Germinal center (tissue), 1 donor: ENCODE measurements around the gene EOGT.
A peak's percentile ranks its signal among the peaks of the same experiment; 100 is the strongest.

Source experiments
- DNase-seq: peaks from one replicate; pipeline ENCODE4 v3.0.0; 2012; ENCODE audit warnings: mixed read lengths, low spot score

Gene EOGT

DNA sequence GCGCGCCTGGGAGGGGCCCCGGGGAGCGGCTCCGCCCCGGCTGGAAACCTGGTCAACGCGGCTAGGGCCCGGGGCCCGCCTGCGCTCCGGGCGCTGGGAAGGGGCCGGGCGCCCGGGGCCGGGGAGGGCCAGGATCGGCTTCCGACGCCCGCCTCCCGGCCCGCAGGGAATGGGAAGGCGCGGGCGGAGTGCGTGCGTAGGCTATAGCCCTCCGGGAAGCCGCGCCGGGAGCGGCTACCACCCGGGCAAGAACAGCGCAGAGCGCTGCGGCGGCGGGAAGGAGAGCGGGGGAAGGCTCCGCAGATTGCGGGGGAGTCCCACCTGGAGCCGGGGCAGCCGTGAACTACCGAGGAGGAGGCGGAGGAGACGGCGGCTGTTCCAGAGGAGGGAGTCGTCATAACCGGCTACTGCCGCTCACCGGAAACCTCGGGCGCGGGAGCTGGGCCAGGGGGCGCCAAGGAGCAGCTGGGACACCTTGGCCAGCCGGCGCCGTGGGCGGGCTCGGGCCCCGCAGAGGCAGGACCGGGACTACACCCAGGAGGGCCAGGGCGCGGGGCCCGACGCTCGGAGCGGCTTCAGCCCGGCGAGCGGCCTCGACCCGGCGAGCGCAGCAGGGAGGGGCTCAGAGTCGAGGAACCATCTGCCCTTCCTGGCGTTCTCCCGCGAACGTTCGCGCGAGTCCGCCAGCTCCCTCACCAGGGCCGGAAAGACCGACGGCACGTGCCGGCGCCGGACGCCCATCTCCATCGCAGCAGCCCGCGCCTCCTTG, at the start of gene EOGT:
Gene EOGT (minus strand): TSS at position 432 of the 769 bp plus-strand sequence. CDS start 3,838 bp downstream, outside the sequence.
- peak; percentile 79 for DNase-seq

DNA sequence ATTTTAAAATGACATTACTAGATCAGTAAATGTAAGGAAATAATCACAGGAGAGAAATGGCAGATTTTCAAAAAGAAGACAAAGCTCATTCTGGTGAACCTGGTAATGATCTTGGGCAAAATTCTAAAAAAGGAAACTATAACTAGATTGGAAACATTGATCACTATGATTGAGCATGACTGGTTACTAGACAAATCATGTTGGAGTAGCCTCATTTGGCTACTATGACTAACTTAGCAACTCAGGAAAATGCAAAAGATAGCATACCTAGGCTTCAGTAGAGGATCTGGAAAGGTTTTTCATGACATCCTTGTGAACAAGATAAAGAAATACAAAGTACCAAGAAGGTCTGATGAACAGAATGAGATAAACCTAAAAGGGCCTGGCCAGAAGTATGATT, 46.2 kb upstream of the EOGT start:
- DNase-seq: no peak

DNA sequence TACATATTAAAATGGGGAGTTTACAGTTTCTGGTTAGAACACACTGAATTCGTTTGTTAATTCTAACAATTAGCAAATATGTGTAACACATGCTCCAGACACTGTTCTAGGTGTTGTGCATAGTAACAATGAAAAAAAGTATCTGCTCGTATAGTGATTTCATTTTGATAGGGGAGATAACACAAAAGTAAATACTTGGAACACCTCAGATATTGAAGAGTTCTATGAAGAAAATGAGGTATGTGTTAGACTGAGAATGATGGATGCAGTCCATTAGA, 45.4 kb upstream of the EOGT start:
- no peak for DNase-seq

DNA sequence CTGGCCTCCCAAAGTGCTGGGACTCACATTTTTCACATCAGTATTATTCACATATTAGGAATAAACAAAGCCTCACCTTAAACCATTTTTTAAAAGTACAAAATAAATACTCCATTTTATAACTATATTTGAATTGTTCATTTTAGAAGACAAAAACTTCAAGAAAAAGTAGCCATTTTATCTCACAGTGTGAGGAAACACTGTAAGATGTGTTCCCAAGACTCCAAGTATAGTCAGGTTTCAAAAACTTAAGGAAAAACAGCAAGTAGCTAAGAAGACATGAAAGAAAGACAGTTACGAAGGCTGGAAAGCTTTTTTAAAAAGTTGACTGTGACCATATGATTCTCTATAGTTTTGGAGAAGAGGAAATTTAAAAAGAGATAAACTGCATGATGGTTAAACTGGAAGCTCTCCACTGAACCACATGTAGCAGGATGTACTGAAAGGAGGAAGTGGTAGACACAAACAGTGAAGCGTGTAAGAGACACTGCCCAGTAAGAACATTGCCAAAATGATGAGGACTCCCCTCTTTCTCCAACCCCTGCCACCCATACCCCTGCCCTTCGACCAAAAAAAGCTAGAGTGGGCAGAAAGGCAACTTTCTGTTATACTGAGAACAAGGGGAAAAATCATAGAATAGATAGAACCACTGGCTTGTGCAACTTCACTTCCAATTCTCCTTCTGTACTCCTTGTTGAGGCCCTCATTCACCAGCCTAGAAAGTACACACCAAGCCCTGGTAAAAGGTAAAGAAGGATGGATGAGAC, 44.9 kb upstream of the EOGT start:
- peak; percentile 25 for DNase-seq

DNA sequence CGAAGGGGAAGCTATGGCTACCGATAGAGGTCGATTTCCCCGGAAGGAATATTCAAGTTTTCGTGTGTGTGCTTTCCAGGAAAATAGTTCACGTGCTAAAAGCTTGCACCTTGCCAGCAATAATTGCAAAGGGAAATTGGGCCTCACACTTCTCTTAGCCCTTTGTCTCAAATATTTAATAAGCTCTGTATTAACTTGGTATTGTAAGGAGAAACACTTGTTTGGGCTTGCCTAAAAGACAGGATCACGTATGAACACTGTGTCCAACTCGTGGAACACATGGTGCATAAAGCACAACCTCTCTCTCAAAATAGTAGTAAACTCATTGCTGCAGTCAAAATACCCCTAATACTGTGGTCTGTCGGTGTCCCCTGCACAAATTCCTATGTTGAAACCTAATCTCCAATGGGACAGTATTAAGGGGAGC, 39.0 kb upstream of the EOGT start:
- DNase-seq: no peak

DNA sequence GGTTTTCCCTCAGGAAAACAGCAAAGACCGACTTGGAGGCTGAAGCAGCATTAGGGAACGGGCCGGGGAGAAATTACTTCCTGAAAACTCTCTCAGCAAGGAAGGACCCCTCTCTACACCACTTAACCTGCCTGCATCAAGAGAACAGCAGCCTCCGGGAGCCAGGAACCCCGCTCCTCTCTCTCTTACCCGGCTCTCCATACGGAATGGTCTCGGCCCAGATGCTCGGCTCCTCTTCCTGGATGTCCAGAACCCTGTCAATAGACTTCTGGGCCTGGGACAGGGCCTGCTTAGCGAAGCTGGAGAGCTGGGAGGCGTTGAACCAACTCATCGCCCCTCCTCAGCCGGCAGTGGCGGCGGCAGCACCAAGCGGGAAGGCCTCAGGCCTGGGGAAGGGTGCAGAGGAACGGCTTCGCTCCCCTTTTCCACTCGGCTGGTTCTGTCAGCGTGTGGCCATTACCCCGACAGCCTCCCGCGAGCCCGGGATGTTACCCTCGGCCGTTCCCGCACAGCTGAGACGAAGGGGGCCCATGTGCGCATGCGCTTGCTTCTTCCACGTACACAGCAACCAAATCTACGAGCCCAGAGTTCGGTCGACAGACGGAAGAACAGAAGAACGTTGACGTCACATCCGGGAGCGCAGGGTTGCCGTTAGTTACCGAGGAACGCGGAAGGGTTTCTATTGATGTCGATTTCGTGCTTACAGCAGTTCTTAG, 38.4 kb upstream of the EOGT start, which contains the start of gene TMF1:
Gene TMF1 (minus strand): TSS at position 578 of the 716 bp plus-strand sequence. CDS start 247 bp downstream, at position 331.
- peak; percentile 95 for DNase-seq

DNA sequence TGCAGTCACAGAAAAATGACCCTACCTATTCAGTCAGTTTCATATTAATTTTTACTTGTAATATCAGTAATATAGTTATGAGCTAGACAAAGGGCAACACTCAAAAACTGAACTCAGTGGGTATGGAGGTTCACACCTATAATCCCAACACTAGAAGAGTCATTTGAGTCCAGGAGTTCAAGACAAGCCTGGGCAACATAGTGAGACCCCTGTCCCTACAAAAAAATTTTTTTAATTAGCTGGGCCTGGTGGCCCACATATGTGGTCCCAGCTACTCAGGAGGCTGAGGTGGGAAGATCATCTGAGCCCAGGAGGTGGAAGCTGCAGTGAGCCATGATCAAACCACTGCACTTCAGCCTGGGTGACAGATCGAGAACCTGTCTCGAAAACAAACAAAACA, 35.5 kb upstream of the EOGT start:
- DNase-seq: no peak

DNA sequence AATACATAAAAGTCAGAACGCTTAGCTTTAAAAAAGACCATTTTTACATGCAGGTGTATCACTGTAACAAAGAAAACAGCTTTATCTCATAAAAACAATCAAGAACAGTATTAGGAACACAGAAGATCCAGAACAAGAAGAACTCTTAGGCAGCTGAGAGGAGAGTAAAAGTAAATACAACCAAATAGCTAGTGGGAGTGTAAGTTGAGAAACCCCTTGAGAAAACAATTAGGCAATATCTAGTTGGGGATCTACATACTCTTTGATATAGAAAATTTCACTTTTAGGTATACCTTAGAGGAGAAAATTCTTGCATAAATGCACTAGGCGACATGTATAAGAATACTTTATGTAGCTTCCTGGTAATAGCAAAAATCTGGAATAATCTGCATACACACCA, 31.1 kb upstream of the EOGT start:
- no peak for DNase-seq

DNA sequence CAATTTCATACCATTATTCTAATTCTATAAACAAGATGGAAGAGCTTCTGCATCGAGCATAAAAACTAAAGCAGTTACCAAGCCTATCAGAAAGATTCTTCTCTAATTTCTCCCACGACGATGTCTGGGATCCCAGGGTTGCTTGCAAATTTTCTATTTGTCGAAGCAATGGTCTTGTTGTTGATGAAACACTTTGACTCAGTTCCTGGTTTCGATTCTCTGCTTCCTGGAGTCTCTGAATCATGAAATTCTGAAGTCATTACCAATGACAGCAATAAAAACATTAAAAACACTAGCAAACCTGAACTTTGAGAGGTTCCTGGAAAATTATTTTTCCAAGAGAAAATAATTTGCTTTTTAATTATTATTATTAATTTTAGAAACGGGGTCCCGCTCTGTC, 20.0 kb upstream of the EOGT start:
- DNase-seq: no peak

DNA sequence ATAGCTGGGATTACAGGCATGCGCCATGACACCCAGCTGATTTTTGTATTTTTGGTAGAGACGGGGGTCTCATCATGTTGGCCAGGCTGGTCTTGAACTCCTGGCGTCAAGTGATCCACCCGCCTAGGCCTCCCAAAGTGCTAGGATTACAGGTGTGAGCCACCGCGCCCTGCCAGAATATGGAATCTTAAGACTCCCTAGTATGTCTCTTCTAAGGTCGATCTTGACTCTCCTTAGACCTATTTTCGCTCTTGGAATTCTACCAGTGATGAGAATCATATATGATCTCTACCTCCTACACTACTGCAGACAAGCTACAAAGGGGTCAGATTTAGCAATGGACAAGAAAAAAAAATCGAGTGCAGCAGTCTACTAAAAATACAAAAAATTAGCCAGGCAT, 19.3 kb upstream of the EOGT start:
- DNase-seq: no peak

DNA sequence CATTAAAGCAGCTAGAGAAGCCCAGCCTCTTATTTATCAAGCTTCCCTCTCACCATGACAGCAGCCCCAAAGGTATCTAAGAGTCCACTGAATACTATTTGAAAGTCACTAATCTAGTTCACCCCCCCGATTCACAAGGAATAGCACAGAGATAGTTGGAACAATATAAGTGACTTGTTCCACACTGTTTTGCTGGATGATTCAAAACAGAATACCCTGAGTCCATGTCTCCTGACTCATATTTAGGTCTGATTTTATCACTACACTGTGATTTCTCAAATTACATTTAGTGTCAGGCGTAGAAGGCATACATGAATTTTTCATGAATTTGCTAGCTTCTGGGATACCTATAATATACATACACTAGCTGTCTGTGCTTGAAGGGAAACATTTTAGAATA, 18.7 kb upstream of the EOGT start:
- DNase-seq: no peak

DNA sequence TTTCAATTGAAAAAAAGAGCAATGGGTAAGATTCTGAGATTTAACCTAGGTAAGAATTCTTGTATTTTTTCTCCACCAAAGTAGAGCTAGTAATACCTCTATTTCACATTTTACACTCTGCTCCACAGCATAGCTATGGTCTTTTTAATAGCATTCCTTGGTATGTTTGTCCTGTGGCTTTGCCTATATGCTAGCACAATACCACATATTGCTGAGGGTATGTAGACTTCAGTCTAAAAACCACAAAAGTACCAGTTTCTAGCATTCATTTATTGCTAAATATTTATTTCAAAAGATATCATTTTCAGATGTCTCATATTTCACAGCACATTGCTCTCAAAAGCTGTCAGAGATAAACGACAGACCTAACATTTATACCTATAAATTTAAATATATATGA, 18.2 kb upstream of the EOGT start:
- no peak for DNase-seq

DNA sequence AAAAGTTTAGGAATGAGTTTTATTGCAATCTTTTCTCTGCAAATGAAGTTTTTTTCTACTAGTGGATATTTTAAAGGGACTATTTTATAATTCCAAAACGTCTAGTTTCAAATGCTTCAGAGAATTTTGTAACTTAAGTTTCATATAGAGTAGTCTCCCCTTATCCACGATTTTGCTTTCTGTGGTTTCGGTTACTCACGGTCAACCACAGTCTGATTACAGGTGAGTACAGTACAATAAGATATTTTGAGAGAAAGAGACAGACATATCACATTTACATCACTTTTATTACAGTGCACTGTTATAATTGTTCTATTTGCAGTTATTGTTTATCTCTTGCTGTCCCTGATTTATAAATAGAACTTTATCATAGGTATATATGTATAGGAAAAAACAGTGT, 7.4 kb upstream of the EOGT start:
- no peak for DNase-seq

DNA sequence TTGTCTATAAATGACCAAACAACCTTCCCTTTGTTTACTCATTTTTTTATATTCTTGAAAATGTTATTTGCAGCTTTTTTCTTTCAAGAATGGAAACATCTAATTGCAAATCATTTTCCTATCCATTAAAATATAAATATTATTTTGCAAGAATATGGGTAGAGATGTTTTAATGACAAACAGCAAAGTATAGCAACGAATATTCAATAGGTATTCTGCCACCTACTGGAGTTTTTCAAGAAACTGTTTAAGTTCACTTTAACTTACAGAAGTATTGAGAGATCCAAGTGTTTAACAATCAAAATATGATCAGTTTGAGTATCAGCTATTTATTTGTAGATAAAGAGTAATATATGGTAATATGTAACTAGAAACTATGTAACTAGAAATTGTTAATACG, 6.9 kb upstream of the EOGT start:
- no peak for DNase-seq

DNA sequence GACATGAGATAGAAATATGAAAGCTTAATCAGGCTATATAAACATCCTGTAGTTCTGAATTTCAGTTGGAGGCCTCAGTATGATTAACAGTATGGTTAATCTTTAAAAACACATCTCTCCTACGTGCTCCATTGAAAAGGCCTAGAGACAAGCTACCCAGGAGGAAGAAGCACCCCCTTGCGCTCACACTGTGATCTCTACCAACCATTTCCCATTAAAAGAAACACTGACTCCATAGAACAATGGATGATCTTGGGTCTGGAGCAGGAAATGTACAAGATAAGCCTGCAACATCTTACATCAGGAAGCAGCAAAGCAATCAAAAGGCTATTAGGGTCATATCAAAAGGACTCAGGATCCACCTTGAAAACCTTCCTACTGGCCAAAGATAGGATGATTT, 3.4 kb upstream of the EOGT start:
- DNase-seq: no peak

DNA sequence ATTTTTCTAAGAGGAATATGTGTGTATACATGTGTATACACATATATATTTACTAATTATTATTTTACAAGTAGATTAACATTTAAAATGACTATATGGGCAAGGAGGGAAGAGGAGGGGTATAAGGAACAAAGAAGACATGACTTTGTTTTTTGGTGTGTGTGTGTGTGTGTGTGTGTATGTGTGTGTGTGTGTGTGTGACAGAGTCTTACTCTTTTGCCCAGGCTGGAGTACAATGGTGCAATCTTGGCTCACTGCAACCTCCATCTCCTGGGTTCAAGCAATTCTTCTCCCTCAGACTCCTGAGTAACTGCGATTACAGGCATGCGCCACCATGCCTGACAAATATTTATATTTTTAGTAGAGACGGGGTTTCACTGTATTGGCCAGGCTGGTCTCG, 2.6 kb upstream of the EOGT start:
- DNase-seq: no peak

DNA sequence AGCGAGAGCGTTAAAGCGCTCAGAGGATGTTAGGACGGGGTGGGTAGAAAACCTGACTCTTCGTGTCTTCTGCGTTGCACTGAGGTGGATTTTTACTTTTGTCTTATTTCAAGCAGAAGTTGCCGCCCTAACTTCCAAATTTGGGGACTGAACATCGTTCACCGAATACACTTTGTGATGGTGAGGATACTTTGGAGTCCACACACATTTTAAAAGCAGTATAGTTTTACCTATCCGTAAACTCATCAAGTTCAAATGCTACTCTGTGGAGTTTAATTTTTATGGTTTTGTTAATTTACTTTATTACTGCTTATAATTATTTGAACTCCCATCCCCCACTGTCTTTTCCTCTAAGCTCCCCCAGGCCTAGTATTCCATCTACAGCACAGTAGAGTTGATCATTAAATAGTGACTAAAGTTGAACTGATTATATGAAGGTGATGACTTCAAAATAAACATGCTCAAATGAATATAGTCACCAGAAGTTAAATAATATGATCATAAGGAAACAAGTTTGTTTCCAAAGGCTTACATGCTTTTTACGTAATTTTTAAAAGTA, 617 bp upstream of the EOGT start:
- no peak for DNase-seq

DNA sequence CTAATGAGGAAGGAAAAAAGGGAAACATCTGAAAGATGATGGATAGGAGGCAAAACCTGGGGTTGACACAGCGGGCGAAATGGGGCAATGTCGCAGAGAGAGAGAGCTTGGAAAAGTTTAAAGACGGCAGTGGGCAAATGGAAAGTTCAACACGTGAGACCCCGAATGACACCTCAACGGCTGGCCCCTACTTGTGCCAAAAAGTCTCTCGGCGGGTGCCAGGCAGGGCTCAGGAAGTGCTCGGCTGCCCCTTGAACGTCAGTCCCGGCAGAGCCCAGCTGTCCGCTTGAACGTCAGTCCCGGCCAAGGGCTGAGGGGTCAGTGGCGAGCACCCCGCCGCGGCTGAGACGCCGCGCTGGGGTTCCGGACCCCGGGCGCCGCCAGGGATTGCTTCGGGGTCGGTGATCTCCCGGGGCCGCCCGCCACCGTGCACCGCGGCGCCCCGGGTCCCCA, 658 bp downstream of the EOGT start:
- DNase-seq: peak; percentile 63

DNA sequence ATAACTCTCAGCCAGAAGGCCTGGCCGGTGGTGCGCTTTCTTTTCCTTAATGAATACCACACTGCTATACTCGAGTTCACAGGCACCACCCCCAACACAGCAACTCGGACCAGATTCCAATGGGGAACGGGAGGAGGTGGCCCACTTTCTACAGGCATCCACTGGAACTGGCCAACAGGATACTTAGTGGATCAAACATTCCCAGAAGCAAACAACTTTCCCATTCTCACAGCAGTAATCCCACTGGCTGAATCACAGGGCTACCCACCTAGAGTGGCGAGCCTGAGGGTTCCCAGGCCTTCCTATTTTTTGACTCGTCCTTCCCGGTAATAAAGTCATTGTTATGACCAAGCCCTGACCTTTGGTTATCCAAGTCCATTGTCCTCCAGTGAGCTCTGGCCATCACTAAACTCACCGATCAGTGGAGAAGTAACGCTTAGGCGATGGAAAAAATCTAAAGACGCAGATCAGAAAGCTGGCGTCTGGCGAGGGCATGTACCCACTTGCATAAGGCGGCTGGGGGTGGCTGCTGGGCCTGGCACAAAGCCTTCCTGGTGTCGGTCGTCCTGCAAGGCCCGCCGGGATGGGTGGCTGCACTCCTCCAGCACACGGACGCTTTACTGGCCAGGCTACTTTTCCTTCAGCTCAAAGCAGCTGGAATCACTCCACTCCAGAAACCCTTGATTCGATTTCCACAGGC, 1.2 kb downstream of the EOGT start:
- DNase-seq: no peak

DNA sequence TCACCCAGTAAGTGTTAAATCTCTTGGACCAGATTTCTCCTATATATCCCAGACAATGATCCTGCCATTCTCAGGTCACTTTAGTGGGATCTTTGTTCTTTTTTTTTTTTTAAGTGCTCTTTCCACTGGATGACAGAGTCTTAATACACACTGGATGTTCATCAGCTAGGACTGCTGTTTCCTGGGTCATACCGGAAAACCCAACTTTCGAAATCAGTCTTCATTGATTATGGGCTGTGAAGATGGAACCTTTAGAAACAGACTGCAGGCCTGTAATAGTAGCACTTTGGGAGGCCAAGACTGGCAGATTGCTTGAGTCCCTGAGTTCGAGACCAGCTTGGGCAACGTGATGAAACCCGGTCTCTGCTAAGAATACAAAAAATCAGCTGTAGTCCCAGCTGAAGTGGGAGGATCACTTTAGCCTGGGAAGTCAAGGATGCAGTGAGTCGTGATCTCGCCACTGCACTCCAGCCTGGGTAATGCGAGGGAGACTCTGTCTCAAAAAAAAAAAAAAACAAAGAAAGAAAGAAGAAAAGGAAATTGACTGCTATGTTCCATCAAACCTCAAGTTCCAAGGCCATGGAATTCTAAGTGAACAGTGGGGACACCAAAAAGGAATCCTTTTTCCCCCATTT, 2.3 kb downstream of the EOGT start:
- no peak for DNase-seq
